ENCODE data around the gene AACS.
"Not testable (repeated sequence)": the region's sequence is repeated elsewhere in the genome, so short reads cannot be mapped to it uniquely, and the experiment has no call there.

The AACS gene

GRCh38 chr12:125105600-125105999 is 40.4 kb downstream of the AACS start:
- no peak overlapping the region for H3K4me3 ChIP-seq (ENCODE audit: low read depth, low read length)
- no peak for TF ChIP-seq CTCF (IDR thresholded peaks at IDR 0.05; ENCODE audit: low read depth, low read length)
- in situ Hi-C loops (cut with HindIII; ENCODE audit: low sequenced_read_pairs) = no loop called here
- DNase-seq (ENCODE audit: low read depth, low spot score) = no peak

- H3K4me3 ChIP-seq (ENCODE audit: low read depth, low read length) = no peak overlapping the region
- in situ Hi-C loops (cut with HindIII; ENCODE audit: low sequenced_read_pairs) = no loop called here
- DNase-seq (ENCODE audit: low read depth, low spot score) = peak; percentile 67
- no peak for TF ChIP-seq CTCF (IDR thresholded peaks at IDR 0.05; ENCODE audit: low read depth, low read length)
These were observed 45.6 kb downstream of the AACS start for GRCh38 chr12:125110641-125111360.

- TF ChIP-seq CTCF (IDR thresholded peaks at IDR 0.05; ENCODE audit: low read depth, low read length) = no peak
- no peak for DNase-seq (ENCODE audit: low read depth, low spot score)
- in situ Hi-C loops (cut with HindIII; ENCODE audit: low sequenced_read_pairs) = no loop called here
- H3K4me3 ChIP-seq (ENCODE audit: low read depth, low read length) = no peak overlapping the region
These were observed 46.2 kb downstream of the AACS start for GRCh38 chr12:125111403-125111802.

- in situ Hi-C loops (cut with HindIII; ENCODE audit: low sequenced_read_pairs); DNase-seq (ENCODE audit: low read depth, low spot score); H3K4me3 ChIP-seq (ENCODE audit: low read depth, low read length): not testable (repeated sequence)
These were observed 47.4 kb downstream of the AACS start for GRCh38 chr12:125112614-125113013.

DNA sequence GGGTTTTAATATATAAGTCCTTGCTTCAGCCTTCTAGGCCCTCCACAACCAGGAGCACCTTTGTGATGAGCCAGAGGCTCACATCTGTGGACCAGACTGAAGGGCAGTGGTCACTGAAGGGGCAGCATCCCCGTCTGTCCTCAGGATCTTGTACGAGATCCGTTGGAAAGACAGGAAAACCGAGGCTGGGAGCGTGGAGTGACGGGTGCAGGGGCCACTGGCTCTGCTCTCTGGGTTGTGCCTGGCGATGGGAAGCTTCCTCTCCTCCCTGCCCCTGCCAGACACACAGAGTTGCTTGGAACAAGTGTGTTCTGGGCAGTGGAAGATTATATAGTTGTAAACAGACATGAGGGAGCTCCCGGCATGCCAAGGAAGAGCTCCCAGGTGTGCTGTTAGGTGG is 48.0 kb downstream of the AACS start:
- in situ Hi-C loops (cut with HindIII; ENCODE audit: low sequenced_read_pairs) = no loop called here
- no peak for TF ChIP-seq CTCF (IDR thresholded peaks at IDR 0.05; ENCODE audit: low read depth, low read length)
- H3K4me3 ChIP-seq (ENCODE audit: low read depth, low read length) = no peak overlapping the region
- DNase-seq (ENCODE audit: low read depth, low spot score) = no peak

- no peak overlapping the region for H3K4me3 ChIP-seq (ENCODE audit: low read depth, low read length)
- DNase-seq (ENCODE audit: low read depth, low spot score) = no peak
- no peak for TF ChIP-seq CTCF (IDR thresholded peaks at IDR 0.05; ENCODE audit: low read depth, low read length)
- in situ Hi-C loops (cut with HindIII; ENCODE audit: low sequenced_read_pairs) = no loop called here
These were observed 48.6 kb downstream of the AACS start for GRCh38 chr12:125113789-125114188.

- DNase-seq (ENCODE audit: low read depth, low spot score) = no peak
- in situ Hi-C loops (cut with HindIII; ENCODE audit: low sequenced_read_pairs) = no loop called here
- no peak overlapping the region for H3K4me3 ChIP-seq (ENCODE audit: low read depth, low read length)
- no peak for TF ChIP-seq CTCF (IDR thresholded peaks at IDR 0.05; ENCODE audit: low read depth, low read length)
These were observed 49.3 kb downstream of the AACS start for GRCh38 chr12:125114365-125115141.
